ENCODE measurements around the gene CCDC50. TPM values are rescaled to one million over a fixed set of nuclear protein-coding genes. Genes with fewer than 3 reads are reported as not detected.

CCDC50 gene
- total RNA-seq, 1 donor from 2014 or later = 57.7 TPM

- FAIRE-seq = no peak
- H3K27me3 ChIP-seq (ENCODE audit: control insufficient read depth, insufficient read depth, low read length) = no peaks in the 10 kb centered on the region
Observed at GRCh38 chr3:191430103-191430502, 100.9 kb downstream of the CCDC50 start.

DNA sequence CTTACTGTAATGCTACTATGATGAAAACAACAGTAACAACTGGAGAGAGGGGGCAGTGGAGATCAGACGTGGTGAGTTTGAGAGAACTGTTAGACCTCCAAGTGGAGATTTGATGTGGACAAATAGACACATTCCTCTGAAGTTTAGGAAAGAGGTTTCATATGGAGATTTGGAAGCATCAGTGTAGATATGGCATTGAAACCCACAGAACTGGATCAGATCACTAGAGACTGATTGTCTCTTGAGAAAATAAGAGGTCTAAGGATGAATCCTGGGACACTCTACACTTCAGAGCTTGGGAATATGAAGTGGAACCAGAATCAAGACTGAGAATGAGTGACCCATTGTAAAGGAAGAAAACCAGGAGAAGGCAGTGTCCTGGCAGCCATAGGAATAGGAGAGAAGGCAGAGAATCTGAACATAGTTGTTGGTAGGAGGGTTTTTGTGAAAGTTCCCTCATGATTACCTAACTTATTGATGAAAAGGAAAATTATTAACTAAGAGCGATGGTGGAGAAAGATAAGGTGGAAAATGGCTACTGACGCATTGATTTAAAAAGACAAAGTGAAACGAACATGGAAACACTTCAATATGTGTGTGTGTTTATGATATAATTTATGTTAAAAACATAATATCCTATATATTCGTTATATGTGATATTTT lies 102.1 kb downstream of the CCDC50 start:
- FAIRE-seq (no peak), DNase-seq (ENCODE audit: low read depth) (no peak)
- Histone ChIP-seq H3K27me3 (ENCODE audit: control insufficient read depth, insufficient read depth, low read length) (no peaks in the 10 kb centered on the region), H3K36me3 (ENCODE audit: control insufficient read depth, insufficient read depth, low read length) (no peaks in the 10 kb centered on the region), H3K4me3 (ENCODE audit: low read depth, low read length) (no peak overlapping the region)
- TF ChIP-seq CTCF (IDR thresholded peaks at IDR 0.05; ENCODE audit: insufficient read depth, low read length, severe bottlenecking) = no peak

More at GRCh38 chr3:191430103-191430502, 100.9 kb downstream of the CCDC50 start:
- DNase-seq (ENCODE audit: low read depth) = no peak
- Histone ChIP-seq H3K36me3 (ENCODE audit: control insufficient read depth, insufficient read depth, low read length) (no peaks in the 10 kb centered on the region), H3K4me3 (ENCODE audit: low read depth, low read length) (no peak overlapping the region)
- no peak for TF ChIP-seq CTCF (IDR thresholded peaks at IDR 0.05; ENCODE audit: insufficient read depth, low read length, severe bottlenecking)

DNA sequence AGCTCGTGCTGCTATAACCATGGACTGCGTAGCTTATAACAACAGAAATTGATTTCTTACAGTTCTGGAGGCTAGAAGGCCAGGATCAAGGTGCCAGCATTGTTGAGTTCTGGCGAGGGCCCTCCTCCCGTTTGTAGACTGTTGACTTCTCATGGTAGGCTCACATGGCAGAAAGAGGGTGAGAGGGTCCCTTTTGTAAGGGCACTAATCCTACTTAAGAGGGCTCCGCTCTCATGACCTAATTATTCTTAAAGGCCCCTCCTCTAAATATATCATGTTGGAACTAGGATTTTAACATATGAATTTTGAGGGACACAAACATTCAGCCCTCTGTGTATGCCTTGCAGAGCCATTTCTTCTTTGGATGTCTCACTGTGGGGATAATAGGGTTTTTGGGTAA lies 103.0 kb downstream of the CCDC50 start:
- no peaks in the 10 kb centered on the region for H3K27me3 ChIP-seq (ENCODE audit: control insufficient read depth, insufficient read depth, low read length)
- DNase-seq (ENCODE audit: low read depth) (no peak), FAIRE-seq (no peak)
- H3K36me3 ChIP-seq (ENCODE audit: control insufficient read depth, insufficient read depth, low read length) = no peaks in the 10 kb centered on the region
- TF ChIP-seq CTCF (IDR thresholded peaks at IDR 0.05; ENCODE audit: insufficient read depth, low read length, severe bottlenecking) = no peak
- no peak overlapping the region for H3K4me3 ChIP-seq (ENCODE audit: low read depth, low read length)

- DNase-seq (ENCODE audit: low read depth) = no peak
- no peak for FAIRE-seq
- H3K4me3 ChIP-seq (ENCODE audit: low read depth, low read length) = no peak overlapping the region
- no peak for TF ChIP-seq CTCF (IDR thresholded peaks at IDR 0.05; ENCODE audit: insufficient read depth, low read length, severe bottlenecking)
- H3K36me3 ChIP-seq (ENCODE audit: control insufficient read depth, insufficient read depth, low read length) = no peaks in the 10 kb centered on the region
- H3K27me3 ChIP-seq (ENCODE audit: control insufficient read depth, insufficient read depth, low read length) = no peaks in the 10 kb centered on the region
Observed at GRCh38 chr3:191434024-191434423, 104.8 kb downstream of the CCDC50 start.

GRCh38 chr3:191435981-191436380 lies 106.8 kb downstream of the CCDC50 start:
- no peak for TF ChIP-seq CTCF (IDR thresholded peaks at IDR 0.05; ENCODE audit: insufficient read depth, low read length, severe bottlenecking)
- Histone ChIP-seq H3K4me3 (ENCODE audit: low read depth, low read length) (no peak overlapping the region), H3K27me3 (ENCODE audit: control insufficient read depth, insufficient read depth, low read length) (no peaks in the 10 kb centered on the region), H3K36me3 (ENCODE audit: control insufficient read depth, insufficient read depth, low read length) (no peaks in the 10 kb centered on the region)
- FAIRE-seq = no peak
- DNase-seq (ENCODE audit: low read depth) = no peak

All from bronchial epithelial cell (primary cell).